Measurements from ENCODE around the gene MPI. TPM values are rescaled to one million over a fixed set of nuclear protein-coding genes. Genes with fewer than 3 reads are reported as not detected.

The MPI gene
- total and polyA plus RNA-seq, 10 of the 15 experiments (the other 5 are each of a cell fraction or from before 2014, with no cell fraction given), result 35.6 to 93.9 (median 44.1) TPM

GRCh38 chr15:74865316-74865715, 24.5 kb upstream of the MPI start:
- no TSS peak for BruUV-seq (replicated peaks)
- 100% methylated on average over 2 of the region's 2 CpGs for WGBS (ENCODE audit: insufficient coverage, insufficient replicate concordance, low lambda C conversion rate, missing lambda C conversion rate)
- Histone ChIP-seq H3K4me3 (no peak overlapping the region), H4K20me1 (ENCODE audit: control insufficient read depth, insufficient read depth) (peaks cover 3% of the 10 kb centered on the region; the same call in 1 of the 2 replicates), H2AFZ (ENCODE audit: control insufficient read depth, low read depth, low read length) (no peak overlapping the region), H3K79me2 (ENCODE audit: control insufficient read depth, insufficient read depth, low read length) (peaks cover 62% of the 10 kb centered on the region), H3K27ac (ENCODE audit: control insufficient read depth, insufficient read depth) (no peak overlapping the region), H3K36me3 (ENCODE audit: control insufficient read depth in 2 of 2, insufficient read depth in 2 of 2, low read length in 1 of 2) (peaks cover 2 to 19% of the 10 kb centered on the region in 2 experiments; a peak in 3 of 4 replicates), H3K4me1 (ENCODE audit: control insufficient read depth, insufficient read depth, low read length) (peaks cover 28% of the 10 kb centered on the region), H3K9me3 (replicated peaks; ENCODE audit: control insufficient read depth, insufficient read depth, low read length) (peaks cover 12% of the 10 kb centered on the region), H3K9ac (ENCODE audit: control insufficient read depth, insufficient read depth, low read length) (no peak overlapping the region), H3K4me2 (ENCODE audit: control insufficient read depth, insufficient read depth) (no peak overlapping the region), H3K27me3 (replicated peaks in 1 of 2; ENCODE audit: control insufficient read depth in 2 of 2, insufficient read depth in 2 of 2, low read length in 1 of 2) (no peaks in the 10 kb centered on the region)
- DNase-seq (ENCODE audit: low read depth, low spot score) (no peak), ATAC-seq (no peak), FAIRE-seq (no peak)
- intact Hi-C loops (cut with micrococcal nuclease; ENCODE audit: unreplicated experiment), result no loop called here
- SMC1A ChIA-PET (ENCODE audit: uncharacterized antibody, unreplicated experiment), result interaction anchor here (0.9 kb wide), 1 partner anchor 36 kb away, joined by 3 read pairs; no protein-coding TSS in a partner anchor
- RAD21 ChIA-PET (ENCODE audit: unreplicated experiment), result interaction anchor here (1.0 kb wide), 1 partner anchor 37 kb away, joined by 4 read pairs; no protein-coding TSS in a partner anchor
- CTCF ChIA-PET, result interaction anchor here (0.7 to 11.2 kb wide), 3 partner anchors 35 to 94 kb away, joined by 3 to 129 read pairs (median 4); no protein-coding TSS in a partner anchor
- in situ Hi-C loops (cut with MboI), result no loop called here
- POLR2A ChIA-PET, result interaction anchor here (0.7 kb wide), 1 partner anchor 41 kb away, joined by 5 read pairs; no protein-coding TSS in a partner anchor
- TF ChIP-seq ZNF24 (IDR thresholded peaks at IDR 0.05) (no peak), CUX1 (IDR thresholded peaks at IDR 0.05; ENCODE audit: insufficient replicate concordance, low read depth, low read length) (no peak), ZBTB33 (IDR thresholded peaks at IDR 0.05) (no peak), MTA2 (IDR thresholded peaks at IDR 0.05; ENCODE audit: low read depth) (no peak), SREBF1 (IDR thresholded peaks at IDR 0.05; ENCODE audit: low read length) (no peak), CREM (IDR thresholded peaks at IDR 0.05; ENCODE audit: low read depth) (no peak), HCFC1 (IDR thresholded peaks at IDR 0.05; ENCODE audit: low read length) (no peak), NR2C1 (IDR thresholded peaks at IDR 0.05) (no peak), CHD4 (IDR thresholded peaks at IDR 0.05) (no peak), ZNF687 (IDR thresholded peaks at IDR 0.05) (no peak), RCOR1 (conservative IDR thresholded peaks at IDR 0.05; ENCODE audit: low read depth, low read length) (no peak), DPF2 (IDR thresholded peaks at IDR 0.05) (no peak), JUND (IDR thresholded peaks at IDR 0.05; ENCODE audit: low read depth, low read length) (no peak), BACH1 (IDR thresholded peaks at IDR 0.05; ENCODE audit: borderline replicate concordance) (no peak), NR2F1 (conservative IDR thresholded peaks at IDR 0.05) (no peak)

Measured in GM12878 (cell line).